ENCODE results near the gene ENKUR.
"Not testable (repeated sequence)": the region's sequence is repeated elsewhere in the genome, so short reads cannot be mapped to it uniquely, and the experiment has no call there.

ENKUR gene

GRCh38 chr10:24973163-24973562 lies 42.8 kb downstream of the ENKUR start:
- H3K36me3 ChIP-seq (replicated peaks; ENCODE audit: low read depth, low read length): no peaks in the 10 kb centered on the region
- no peak overlapping the region for H3K27ac ChIP-seq (ENCODE audit: low read length)
- H3K9ac ChIP-seq (ENCODE audit: low read length): no peak overlapping the region
- no peaks in the 10 kb centered on the region for H3K27me3 ChIP-seq (ENCODE audit: low read depth, low read length)
- no peak overlapping the region for H3K4me2 ChIP-seq (ENCODE audit: low read length)
- no peak for TF ChIP-seq EZH2phosphoT487 (IDR thresholded peaks at IDR 0.05; ENCODE audit: low read depth)
- no peak for TF ChIP-seq CTCF (IDR thresholded peaks at IDR 0.05; ENCODE audit: low read depth, low read length)
- H3K4me3 ChIP-seq (ENCODE audit: low read length): no peak overlapping the region
- H3K9me3 ChIP-seq (ENCODE audit: insufficient read depth, low read length): no peaks in the 10 kb centered on the region
- no peak overlapping the region for H2AFZ ChIP-seq (ENCODE audit: low read depth, low read length)
- H3K4me1 ChIP-seq (ENCODE audit: low read length): no peaks in the 10 kb centered on the region
- H4K20me1 ChIP-seq (ENCODE audit: insufficient read depth, low read length): no peaks in the 10 kb centered on the region
- no peaks in the 10 kb centered on the region for H3K79me2 ChIP-seq (ENCODE audit: low read length)

- Histone ChIP-seq H3K4me1 (ENCODE audit: low read length) (no peaks in the 10 kb centered on the region), H3K79me2 (ENCODE audit: low read length) (no peaks in the 10 kb centered on the region), H3K4me2 (ENCODE audit: low read length) (no peak overlapping the region), H4K20me1 (ENCODE audit: insufficient read depth, low read length) (no peaks in the 10 kb centered on the region), H3K36me3 (replicated peaks; ENCODE audit: low read depth, low read length) (no peaks in the 10 kb centered on the region), H3K9me3 (ENCODE audit: insufficient read depth, low read length) (no peaks in the 10 kb centered on the region), H3K27ac (ENCODE audit: low read length) (no peak overlapping the region), H2AFZ (ENCODE audit: low read depth, low read length) (no peak overlapping the region), H3K27me3 (ENCODE audit: low read depth, low read length) (no peaks in the 10 kb centered on the region), H3K9ac (ENCODE audit: low read length) (no peak overlapping the region), H3K4me3 (ENCODE audit: low read length) (no peak overlapping the region)
- TF ChIP-seq EZH2phosphoT487 (IDR thresholded peaks at IDR 0.05; ENCODE audit: low read depth): no peak
- TF ChIP-seq CTCF (IDR thresholded peaks at IDR 0.05; ENCODE audit: low read depth, low read length): no peak
Measured at GRCh38 chr10:24971374-24971773, 44.6 kb downstream of the ENKUR start.

- Histone ChIP-seq H3K27ac (ENCODE audit: low read length) (no peak overlapping the region), H2AFZ (ENCODE audit: low read depth, low read length) (no peak overlapping the region), H3K9me3 (ENCODE audit: insufficient read depth, low read length) (no peaks in the 10 kb centered on the region), H3K79me2 (ENCODE audit: low read length) (no peaks in the 10 kb centered on the region), H4K20me1 (ENCODE audit: insufficient read depth, low read length) (no peaks in the 10 kb centered on the region), H3K27me3 (ENCODE audit: low read depth, low read length) (no peaks in the 10 kb centered on the region), H3K4me3 (ENCODE audit: low read length) (no peak overlapping the region), H3K9ac (ENCODE audit: low read length) (no peak overlapping the region), H3K4me1 (ENCODE audit: low read length) (no peaks in the 10 kb centered on the region), H3K4me2 (ENCODE audit: low read length) (no peak overlapping the region), H3K36me3 (replicated peaks; ENCODE audit: low read depth, low read length) (no peaks in the 10 kb centered on the region)
- TF ChIP-seq CTCF (IDR thresholded peaks at IDR 0.05; ENCODE audit: low read depth, low read length) (no peak), EZH2phosphoT487 (IDR thresholded peaks at IDR 0.05; ENCODE audit: low read depth) (no peak)
Measured at GRCh38 chr10:24969841-24970281, 46.1 kb downstream of the ENKUR start.

GRCh38 chr10:24968951-24969350 lies 47.0 kb downstream of the ENKUR start:
- not testable (repeated sequence) for H3K27me3 ChIP-seq (ENCODE audit: low read depth, low read length); H3K79me2 ChIP-seq (ENCODE audit: low read length); H4K20me1 ChIP-seq (ENCODE audit: insufficient read depth, low read length); H3K4me1 ChIP-seq (ENCODE audit: low read length); H3K9me3 ChIP-seq (ENCODE audit: insufficient read depth, low read length); H3K27ac ChIP-seq (ENCODE audit: low read length); H3K9ac ChIP-seq (ENCODE audit: low read length); H3K4me2 ChIP-seq (ENCODE audit: low read length); H2AFZ ChIP-seq (ENCODE audit: low read depth, low read length); H3K4me3 ChIP-seq (ENCODE audit: low read length); H3K36me3 ChIP-seq (replicated peaks; ENCODE audit: low read depth, low read length)

GRCh38 chr10:24968349-24968748 lies 47.6 kb downstream of the ENKUR start:
- H4K20me1 ChIP-seq (ENCODE audit: insufficient read depth, low read length): no peaks in the 10 kb centered on the region
- no peaks in the 10 kb centered on the region for H3K36me3 ChIP-seq (replicated peaks; ENCODE audit: low read depth, low read length)
- H3K27me3 ChIP-seq (ENCODE audit: low read depth, low read length): no peaks in the 10 kb centered on the region
- no peak overlapping the region for H3K4me2 ChIP-seq (ENCODE audit: low read length)
- no peak for TF ChIP-seq CTCF (IDR thresholded peaks at IDR 0.05; ENCODE audit: low read depth, low read length)
- TF ChIP-seq EZH2phosphoT487 (IDR thresholded peaks at IDR 0.05; ENCODE audit: low read depth): no peak
- H2AFZ ChIP-seq (ENCODE audit: low read depth, low read length): no peak overlapping the region
- no peaks in the 10 kb centered on the region for H3K4me1 ChIP-seq (ENCODE audit: low read length)
- H3K9me3 ChIP-seq (ENCODE audit: insufficient read depth, low read length): no peaks in the 10 kb centered on the region
- no peak overlapping the region for H3K9ac ChIP-seq (ENCODE audit: low read length)
- H3K27ac ChIP-seq (ENCODE audit: low read length): no peak overlapping the region
- H3K79me2 ChIP-seq (ENCODE audit: low read length): no peaks in the 10 kb centered on the region
- H3K4me3 ChIP-seq (ENCODE audit: low read length): no peak overlapping the region
